GM19043 (cell line): ENCODE measurements around the gene LMF1.

ENCODE experiments used
- ATAC-seq: cut with Tn5 transposase; IDR thresholded peaks from one replicate; pipeline ENCODE4 v1.9.1; 2021; ENCODE audit warnings: low read depth; ENCODE audit not compliant: unreplicated experiment

The LMF1 gene

GRCh38 chr16:917591-918061, 53.2 kb downstream of the LMF1 start:
- ATAC-seq, result no peak

GRCh38 chr16:916035-916799, 54.6 kb downstream of the LMF1 start:
- ATAC-seq, result no peak

- ATAC-seq, result no peak
These were observed 55.2 kb downstream of the LMF1 start for GRCh38 chr16:915546-915945.

GRCh38 chr16:914440-914839, 56.3 kb downstream of the LMF1 start:
- no peak for ATAC-seq

- ATAC-seq, result no peak
These were observed 56.9 kb downstream of the LMF1 start for GRCh38 chr16:913817-914439.

- ATAC-seq, result no peak
These were observed 57.8 kb downstream of the LMF1 start for GRCh38 chr16:912684-913613.

- no peak for ATAC-seq
These were observed 58.5 kb downstream of the LMF1 start for GRCh38 chr16:912322-912683.

- ATAC-seq, result no peak
These were observed 59.0 kb downstream of the LMF1 start for GRCh38 chr16:911604-912321.

GRCh38 chr16:911101-911500, 59.7 kb downstream of the LMF1 start:
- ATAC-seq, result no peak

GRCh38 chr16:910181-910580, 60.6 kb downstream of the LMF1 start:
- no peak for ATAC-seq

- ATAC-seq, result no peak
These were observed 61.3 kb downstream of the LMF1 start for GRCh38 chr16:909281-910000.

GRCh38 chr16:908526-909155, 62.1 kb downstream of the LMF1 start:
- ATAC-seq, result no peak

GRCh38 chr16:907842-908241, 62.9 kb downstream of the LMF1 start:
- ATAC-seq, result no peak

- ATAC-seq, result no peak
These were observed 63.4 kb downstream of the LMF1 start for GRCh38 chr16:907361-907760.

- ATAC-seq, result no peak
These were observed 64.5 kb downstream of the LMF1 start for GRCh38 chr16:906296-906695.

GRCh38 chr16:901715-902601, 68.8 kb downstream of the LMF1 start:
- no peak for ATAC-seq

GRCh38 chr16:901149-901548, 69.6 kb downstream of the LMF1 start:
- ATAC-seq, result no peak

GRCh38 chr16:900211-900610, 70.6 kb downstream of the LMF1 start:
- no peak for ATAC-seq

GRCh38 chr16:899683-900060, 71.1 kb downstream of the LMF1 start:
- ATAC-seq, result no peak
